GM12878 (cell line): Measurements from ENCODE around the gene LAMB4. TPM values are rescaled to one million over a fixed set of nuclear protein-coding genes. Genes with fewer than 3 reads are reported as not detected.

Experiments used
- ATAC-seq: fragments of 200-7000 bp; cut with Tn5 transposase; 3 replicates; pipeline ENCODE4 v1.9.1; 2020; ENCODE audit warnings: mild to moderate bottlenecking, moderate library complexity
- BruUV-seq: library from RNA; stranded (reverse); fragments of 400-500 nt; replicated peaks from 2 replicates; lab custom pipeline; 2021; lab: Mats Ljungman, UMichigan
- CTCF ChIA-PET: fragments of 300-600 bp; sonication (Branson Sonifier 250); formaldehyde crosslinking; extraction: SDS; loops from one replicate; lab custom pipeline; 2021; ENCODE audit warnings: inconsistent platforms; lab: Yijun Ruan, JAX
- POLR2A ChIA-PET: fragments of 350-600 bp; formaldehyde crosslinking; extraction: SDS; loops from one replicate; lab custom pipeline; 2021; ENCODE audit warnings: inconsistent platforms; lab: Charles Lee
- RAD21 ChIA-PET: fragments of 300-600 bp; sonication (Branson Sonifier 250); formaldehyde crosslinking; loops from one replicate; lab custom pipeline; 2023; ENCODE audit warnings: antibody characterized with exemption; ENCODE audit not compliant: unreplicated experiment; lab: Charles Lee
- SMC1A ChIA-PET: fragments of 300-600 bp; sonication (Branson Sonifier 250); formaldehyde crosslinking; loops from one replicate; lab custom pipeline; 2023; ENCODE audit not compliant: unreplicated experiment, uncharacterized antibody; lab: Charles Lee
- DNase-seq: peaks from one replicate; pipeline ENCODE4 v3.0.0-alpha.2; 2011; ENCODE audit warnings: low read depth, low spot score
- FAIRE-seq: peaks from 3 replicates; lab custom pipeline; 2011; peaks lifted over from hg19 to GRCh38; lab: Jason Lieb, UNC
- H2AFZ ChIP-seq: 2 replicates; pipeline ENCODE4 v1.6.0; 2011; ENCODE audit warnings: low read depth, low read length, control low read depth; ENCODE audit not compliant: control insufficient read depth
- H3K27ac ChIP-seq: 2 replicates; pipeline ENCODE4 v1.5.1; 2011; ENCODE audit warnings: control low read depth; ENCODE audit not compliant: control insufficient read depth, insufficient read depth
- H3K27me3 ChIP-seq, 2 experiments: replicated peaks in 1 of 2; 2 replicates each; pipeline versions ENCODE4 v1.6.0 to v1.6.1; 2011; ENCODE audit warnings: low read length in 1 of 2; ENCODE audit not compliant: control insufficient read depth in 2 of 2, insufficient read depth in 2 of 2
- H3K36me3 ChIP-seq, 2 experiments: 2 replicates each; pipeline ENCODE4 v1.5.1; 2011; ENCODE audit warnings: low read length in 1 of 2; ENCODE audit not compliant: control insufficient read depth in 2 of 2, insufficient read depth in 2 of 2
- H3K4me1 ChIP-seq: 2 replicates; pipeline ENCODE4 v1.6.1; 2011; ENCODE audit warnings: mild to moderate bottlenecking, low read length, moderate library complexity, mixed read lengths; ENCODE audit not compliant: control insufficient read depth, insufficient read depth
- H3K4me2 ChIP-seq: 2 replicates; pipeline ENCODE4 v1.6.0; 2011; ENCODE audit warnings: control low read depth; ENCODE audit not compliant: control insufficient read depth, insufficient read depth
- H3K4me3 ChIP-seq: fragments of 200-600 bp; sonication (generic); 2 replicates; pipeline ENCODE4 v1.5.1; 2016
- H3K79me2 ChIP-seq: 2 replicates; pipeline ENCODE4 v1.6.0; 2011; ENCODE audit warnings: low read length; ENCODE audit not compliant: control insufficient read depth, insufficient read depth
- H3K9ac ChIP-seq: 2 replicates; pipeline ENCODE4 v1.8.0; 2011; ENCODE audit warnings: low read length, control low read depth, mixed read lengths; ENCODE audit not compliant: control insufficient read depth, insufficient read depth
- H3K9me3 ChIP-seq: replicated peaks from 3 replicates; pipeline ENCODE4 v1.5.1; 2011; ENCODE audit warnings: mild to moderate bottlenecking, low read length; ENCODE audit not compliant: control insufficient read depth, insufficient read depth
- H4K20me1 ChIP-seq: 2 replicates; pipeline ENCODE4 v1.6.0; 2011; ENCODE audit not compliant: control insufficient read depth, insufficient read depth
- BCL11A ChIP-seq: IDR thresholded peaks from 2 replicates; pipeline ENCODE4 v1.6.1; 2011; ENCODE audit warnings: low read depth, low read length
- CHD1 ChIP-seq: IDR thresholded peaks from 2 replicates; pipeline ENCODE4 v1.6.1; 2012; ENCODE audit warnings: low read depth, low read length, improper control_type of control experiment
- DPF2 ChIP-seq: fragments of 450-650 bp; IDR thresholded peaks from 2 replicates; pipeline ENCODE4 v1.6.1; 2017; ENCODE audit warnings: mild to moderate bottlenecking
- FOS ChIP-seq: IDR thresholded peaks from 3 replicates; pipeline ENCODE4 v1.6.1; 2011; ENCODE audit warnings: borderline replicate concordance; ENCODE audit not compliant: insufficient read length; ENCODE audit errors: extremely low read depth
- MYC ChIP-seq: IDR thresholded peaks from 2 replicates; pipeline ENCODE4 v1.6.1; 2011; ENCODE audit warnings: mild to moderate bottlenecking, low read length, moderate library complexity, inconsistent platforms; ENCODE audit not compliant: insufficient read depth, insufficient replicate concordance, insufficient read length, severe bottlenecking
- NFXL1 ChIP-seq: fragments of 450-650 bp; IDR thresholded peaks from 2 replicates; pipeline ENCODE4 v1.6.1; 2017; ENCODE audit warnings: antibody characterized with exemption, mild to moderate bottlenecking, borderline replicate concordance
- NFYB ChIP-seq: IDR thresholded peaks from 2 replicates; pipeline ENCODE4 v1.6.1; 2011; ENCODE audit warnings: low read depth, mild to moderate bottlenecking, low read length, improper control_type of control experiment, moderate library complexity; ENCODE audit not compliant: insufficient read depth
- PML ChIP-seq: IDR thresholded peaks from 2 replicates; pipeline ENCODE4 v1.6.1; 2012; ENCODE audit warnings: low read length, inconsistent platforms
- POLR2A ChIP-seq: IDR thresholded peaks from 2 replicates; pipeline ENCODE4 v1.6.1; 2011; ENCODE audit warnings: low read depth, mild to moderate bottlenecking, low read length
- SREBF1 ChIP-seq: IDR thresholded peaks from 2 replicates; pipeline ENCODE4 v1.6.1; 2012; ENCODE audit warnings: mild to moderate bottlenecking, low read length
- WRNIP1 ChIP-seq: IDR thresholded peaks from 2 replicates; pipeline ENCODE4 v1.6.1; 2011; ENCODE audit warnings: low read depth, low read length, improper control_type of control experiment, borderline replicate concordance
- YBX1 ChIP-seq: fragments of 450-650 bp; IDR thresholded peaks from 2 replicates; pipeline ENCODE4 v1.6.1; 2016; ENCODE audit warnings: antibody characterized with exemption
- YY1 ChIP-seq: IDR thresholded peaks from 2 replicates; pipeline ENCODE4 v1.6.1; 2011; ENCODE audit warnings: low read depth, mild to moderate bottlenecking, low read length
- ZNF207 ChIP-seq: fragments of 450-650 bp; IDR thresholded peaks from 2 replicates; pipeline ENCODE4 v1.6.1; 2014; ENCODE audit warnings: antibody characterized with exemption, mild to moderate bottlenecking, borderline replicate concordance
- ZNF274 ChIP-seq: IDR thresholded peaks from one replicate; pipeline ENCODE4 v1.8.0; 2011; ENCODE audit not compliant: insufficient read length, insufficient read depth
- ZNF622 ChIP-seq: fragments of 450-650 bp; IDR thresholded peaks from 2 replicates; pipeline ENCODE4 v1.6.1; 2017; ENCODE audit warnings: mild to moderate bottlenecking, inconsistent platforms
- WGBS: methylation state at CpG from one replicate; pipeline ENCODE4 v1.1.6; 2016; ENCODE audit warnings: low lambda C conversion rate; ENCODE audit not compliant: insufficient replicate concordance, insufficient coverage; ENCODE audit errors: missing lambda C conversion rate; 5-methylcytosine and 5-hydroxymethylcytosine counted together
- in situ Hi-C: fragments of 300-500 bp; cut with MboI; formaldehyde crosslinking; loops from 9 replicates; pipeline ENCODE4 v1.14.3; 2018; ENCODE audit warnings: mixed read lengths
- intact Hi-C: fragments of 100-400 bp; cut with micrococcal nuclease; formaldehyde crosslinking; loops from one replicate; pipeline ENCODE4 v1.14.2; 2022; ENCODE audit not compliant: unreplicated experiment
- polyA plus RNA-seq, 11 experiments: library from polyadenylated mRNA; depleted of rRNA in 4 of 11; unstranded in 6 of 11; stranded (reverse) in 5 of 11; fragments of >200 nt; fragmentation: Nextera tagmentation in 4 of 11; fragmentation: Illumina TruSeq in 1 of 11; extraction: Ambion mirVana in 4 of 11; extraction: Trizol in 1 of 11; gene quantifications; 1 replicate in 1 of 11; 2 replicates in 10 of 11; pipeline versions ENCODE4 v1.2.1 to v1.2.3, GENCODE V29; 2011 to 2016; ENCODE audit warnings: inconsistent platforms in 2 of 11, missing spikeins in 2 of 11, low read depth in 1 of 11
- total RNA-seq, 4 experiments: library from RNA; depleted of rRNA in 3 of 4; stranded (reverse); fragments of >200 nt in 3 of 4; fragmentation: Illumina TruSeq in 1 of 4; extraction: Trizol in 1 of 4; gene quantifications; 2 replicates each; pipeline versions ENCODE4 v1.2.1 to v1.2.3, GENCODE V29; 2013 to 2021
- TF ChIP-seq, protein P1 (sequence below): fragments of 450-650 bp; conservative IDR thresholded peaks from 2 replicates; pipeline ENCODE4 v1.6.1; 2017; ENCODE audit warnings: mild to moderate bottlenecking, moderate library complexity

Gene LAMB4
- total and polyA plus RNA-seq, 10 of the 15 experiments (the other 5 are each of a cell fraction or from before 2014, with no cell fraction given), result 0.04 to 0.06 TPM; not detected in 8

DNA sequence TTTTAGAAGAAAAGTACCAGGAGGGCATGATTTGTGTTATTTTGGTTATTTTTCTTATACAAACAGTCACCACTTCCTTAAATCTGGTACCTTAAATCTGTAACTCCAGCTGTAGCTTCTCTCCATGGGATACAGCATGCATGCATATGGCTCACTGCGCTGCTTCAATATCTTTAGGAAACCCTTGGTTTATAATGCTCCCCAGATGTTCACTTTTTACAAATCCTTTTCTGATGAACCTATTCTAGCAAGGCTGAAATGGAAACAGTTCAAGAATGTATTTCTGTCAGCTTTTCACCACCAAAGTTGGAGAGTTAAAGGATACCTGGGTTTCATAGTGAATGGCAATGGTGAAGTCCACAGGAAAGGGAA, 50.9 kb downstream of the LAMB4 start:
- Histone ChIP-seq H4K20me1 (no peaks in the 10 kb centered on the region), H2AFZ (no peak overlapping the region), H3K36me3 (no peaks in the 10 kb centered on the region), H3K79me2 (no peaks in the 10 kb centered on the region), H3K4me2 (no peak overlapping the region), H3K4me1 (no peaks in the 10 kb centered on the region), H3K9me3 (no peaks in the 10 kb centered on the region), H3K27ac (no peak overlapping the region), H3K27me3 (no peaks in the 10 kb centered on the region), H3K9ac (no peak overlapping the region), H3K4me3 (no peak overlapping the region)
- ATAC-seq (no peak), DNase-seq (no peak), FAIRE-seq (no peak)
- POLR2A ChIA-PET, result no interaction called here
- in situ Hi-C loops (no loop called here), intact Hi-C loops (no loop called here)
- CTCF ChIA-PET, result no interaction called here
- no peak for TF ChIP-seq ZNF207
- no peak for TF ChIP-seq WRNIP1
- no peak for TF ChIP-seq FOS
- no peak for TF ChIP-seq NFYB
- SMC1A ChIA-PET, result no interaction called here
- RAD21 ChIA-PET, result no interaction called here
- BruUV-seq, result no TSS peak
- WGBS, result 90% methylated on average over 1 of the region's 1 CpG

DNA sequence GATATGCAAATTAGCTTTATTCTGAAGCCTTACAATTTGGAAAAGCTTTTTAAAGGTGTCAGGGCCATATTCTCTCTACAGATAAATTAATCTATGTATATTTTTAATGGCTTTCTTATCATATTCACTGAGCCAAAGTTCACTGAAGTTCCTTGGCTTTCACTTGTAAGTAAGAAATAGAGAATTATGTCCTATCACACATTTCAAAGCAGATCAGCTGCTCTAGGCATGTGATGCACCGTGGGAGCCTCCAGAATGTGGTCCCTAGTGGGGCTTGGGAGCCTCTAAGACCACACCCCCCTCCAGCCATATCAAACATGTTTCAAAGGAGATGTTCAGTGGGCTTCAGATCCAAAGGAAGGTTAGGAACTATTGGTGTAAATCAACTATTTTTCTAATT, 51.5 kb downstream of the LAMB4 start:
- H4K20me1 ChIP-seq, result no peaks in the 10 kb centered on the region
- CTCF ChIA-PET, result no interaction called here
- no peaks in the 10 kb centered on the region for H3K9me3 ChIP-seq
- H3K27ac ChIP-seq, result no peak overlapping the region
- 0% methylated on average over 1 of the region's 1 CpG for whole genome bisulfite sequencing
- H2AFZ ChIP-seq, result no peak overlapping the region
- POLR2A ChIA-PET, result no interaction called here
- ATAC-seq (no peak), DNase-seq (no peak), FAIRE-seq (no peak)
- no peak overlapping the region for H3K4me3 ChIP-seq
- H3K79me2 ChIP-seq, result no peaks in the 10 kb centered on the region
- SMC1A ChIA-PET, result interaction anchor here (0.8 kb wide), 1 partner anchor 233 kb away, joined by 3 read pairs; no protein-coding TSS in a partner anchor
- no peak overlapping the region for H3K9ac ChIP-seq
- TF ChIP-seq BCL11A, result no peak
- TF ChIP-seq DPF2, result no peak
- TF ChIP-seq ZNF274, result no peak
- TF ChIP-seq YBX1, result no peak
- no peak for TF ChIP-seq MYC
- TF ChIP-seq SREBF1, result no peak
- TF ChIP-seq, protein P1, sequence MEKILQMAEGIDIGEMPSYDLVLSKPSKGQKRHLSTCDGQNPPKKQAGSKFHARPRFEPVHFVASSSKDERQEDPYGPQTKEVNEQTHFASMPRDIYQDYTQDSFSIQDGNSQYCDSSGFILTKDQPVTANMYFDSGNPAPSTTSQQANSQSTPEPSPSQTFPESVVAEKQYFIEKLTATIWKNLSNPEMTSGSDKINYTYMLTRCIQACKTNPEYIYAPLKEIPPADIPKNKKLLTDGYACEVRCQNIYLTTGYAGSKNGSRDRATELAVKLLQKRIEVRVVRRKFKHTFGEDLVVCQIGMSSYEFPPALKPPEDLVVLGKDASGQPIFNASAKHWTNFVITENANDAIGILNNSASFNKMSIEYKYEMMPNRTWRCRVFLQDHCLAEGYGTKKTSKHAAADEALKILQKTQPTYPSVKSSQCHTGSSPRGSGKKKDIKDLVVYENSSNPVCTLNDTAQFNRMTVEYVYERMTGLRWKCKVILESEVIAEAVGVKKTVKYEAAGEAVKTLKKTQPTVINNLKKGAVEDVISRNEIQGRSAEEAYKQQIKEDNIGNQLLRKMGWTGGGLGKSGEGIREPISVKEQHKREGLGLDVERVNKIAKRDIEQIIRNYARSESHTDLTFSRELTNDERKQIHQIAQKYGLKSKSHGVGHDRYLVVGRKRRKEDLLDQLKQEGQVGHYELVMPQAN, result no peak
- TF ChIP-seq PML, result no peak
- TF ChIP-seq ZNF622, result no peak
- TF ChIP-seq NFXL1, result no peak
- no peak for TF ChIP-seq YY1
- TF ChIP-seq CHD1, result no peak
- TF ChIP-seq FOS, result no peak
- no peak for TF ChIP-seq POLR2A
- in situ Hi-C loops, result no loop called here
- no TSS peak for BruUV-seq
- H3K4me1 ChIP-seq, result no peaks in the 10 kb centered on the region
- no peaks in the 10 kb centered on the region; a peak in 1 of 4 replicates for H3K27me3 ChIP-seq
- H3K4me2 ChIP-seq, result no peak overlapping the region
- H3K36me3 ChIP-seq, result no peaks in the 10 kb centered on the region
- intact Hi-C loops, result no loop called here
- RAD21 ChIA-PET, result no interaction called here
